H1 (cell line): ENCODE measurements around the gene ADRA2C. TPM values are rescaled to one million over a fixed set of nuclear protein-coding genes. Genes with fewer than 3 reads are reported as not detected.

Experiments
- CTCF ChIA-PET: fragments of 300-600 bp; sonication (Branson Sonifier 250); formaldehyde crosslinking; loops from one replicate; lab custom pipeline; 2021; ENCODE audit not compliant: partially characterized antibody; lab: Charles Lee
- POLR2A ChIA-PET: fragments of 300-600 bp; sonication (Branson Sonifier 250); formaldehyde crosslinking; loops from one replicate; lab custom pipeline; 2021; ENCODE audit warnings: inconsistent platforms; ENCODE audit not compliant: partially characterized antibody; lab: Charles Lee
- DNase-seq, 2 experiments: peaks; one replicate each; pipeline versions ENCODE4 v3.0.0 to v3.0.0-alpha.2; 2010 to 2022; ENCODE audit warnings: low spot score in 2 of 2, low read depth in 1 of 2, mixed read lengths in 1 of 2
- FAIRE-seq: peaks from 2 replicates; lab custom pipeline; 2011; peaks lifted over from hg19 to GRCh38; lab: Jason Lieb, UNC
- H2AFZ ChIP-seq: 2 replicates; pipeline ENCODE4 v1.8.1; 2012; ENCODE audit warnings: low read length, inconsistent platforms
- H2AK5ac ChIP-seq: 2 replicates; pipeline ENCODE4 v1.6.1; 2013; ENCODE audit warnings: low read depth, low read length
- H2BK120ac ChIP-seq: replicated peaks from 2 replicates; pipeline ENCODE3; 2013; ENCODE audit warnings: low read depth, low read length, inconsistent platforms
- H2BK12ac ChIP-seq: 2 replicates; pipeline ENCODE4 v1.6.1; 2013; ENCODE audit warnings: low read depth, low read length
- H2BK15ac ChIP-seq: 2 replicates; pipeline ENCODE4 v1.6.1; 2013; ENCODE audit warnings: low read length
- H2BK20ac ChIP-seq: 2 replicates; pipeline ENCODE4 v1.6.1; 2013; ENCODE audit warnings: low read length
- H2BK5ac ChIP-seq: 2 replicates; pipeline ENCODE4 v1.6.1; 2013; ENCODE audit warnings: low read depth, low read length
- H3K14ac ChIP-seq: 2 replicates; pipeline ENCODE4 v1.6.1; 2013; ENCODE audit warnings: inconsistent platforms; ENCODE audit not compliant: insufficient read length
- H3K18ac ChIP-seq: 2 replicates; pipeline ENCODE4 v1.6.1; 2013; ENCODE audit warnings: low read length; ENCODE audit errors: extremely low read depth
- H3K23ac ChIP-seq: 2 replicates; pipeline ENCODE4 v1.6.1; 2013; ENCODE audit warnings: inconsistent platforms; ENCODE audit not compliant: insufficient read length
- H3K23me2 ChIP-seq: 2 replicates; pipeline ENCODE4 v1.6.1; 2013; ENCODE audit warnings: low read depth, low read length
- H3K27ac ChIP-seq: 2 replicates; pipeline ENCODE4 v1.6.1; 2011; ENCODE audit warnings: low read depth, low read length, inconsistent platforms
- H3K27me3 ChIP-seq, 4 experiments: replicated peaks in 1 of 4; 1 replicate in 1 of 4; 2 replicates in 3 of 4; pipeline versions ENCODE4 v1.6.1 to v1.8.1; 2011 to 2013; ENCODE audit warnings: low read length in 3 of 4, mild to moderate bottlenecking in 3 of 4, inconsistent platforms in 2 of 4, mixed read lengths in 2 of 4, moderate library complexity in 1 of 4; ENCODE audit not compliant: control insufficient read depth in 3 of 4, insufficient read depth in 3 of 4; ENCODE audit errors: extremely low read depth in 1 of 4
- H3K36me3 ChIP-seq, 4 experiments: 2 replicates each; pipeline versions ENCODE4 v1.6.1 to v1.8.1; 2011 to 2013; ENCODE audit warnings: mild to moderate bottlenecking in 4 of 4, low read length in 3 of 4, moderate library complexity in 2 of 4, control low read depth in 1 of 4, inconsistent platforms in 1 of 4; ENCODE audit not compliant: insufficient read depth in 4 of 4, control insufficient read depth in 2 of 4
- H3K4ac ChIP-seq: replicated peaks from 2 replicates; pipeline ENCODE3; 2013; ENCODE audit warnings: low read length, low read depth, mixed read lengths, inconsistent platforms; ENCODE audit not compliant: insufficient read length
- H3K4me1 ChIP-seq, 4 experiments: replicated peaks in 1 of 4; 1 replicate in 1 of 4; 2 replicates in 3 of 4; pipeline versions ENCODE4 v1.6.1 to v1.8.1; 2011 to 2013; ENCODE audit warnings: low read length in 3 of 4, inconsistent platforms in 2 of 4, mixed read lengths in 1 of 4; ENCODE audit not compliant: insufficient read depth in 4 of 4, control insufficient read depth in 3 of 4
- H3K4me2 ChIP-seq, 2 experiments: 2 replicates each; pipeline versions ENCODE4 v1.6.1 to v1.8.1; 2011 to 2013; ENCODE audit warnings: low read depth in 2 of 2, low read length in 2 of 2, control low read depth in 1 of 2, inconsistent platforms in 1 of 2, mild to moderate bottlenecking in 1 of 2; ENCODE audit not compliant: insufficient read depth in 1 of 2
- H3K4me3 ChIP-seq, 4 experiments: fragments of 200-600, 300-600 bp in 1 of 4; sonication (generic), shearing (Covaris generic), sonication (Bioruptor Twin) in 1 of 4; 2 replicates each; pipeline versions ENCODE4 v1.5.1 to v1.8.1; 2011 to 2016; ENCODE audit warnings: low read length in 4 of 4, low read depth in 3 of 4, control low read depth in 2 of 4, inconsistent platforms in 2 of 4, mild to moderate bottlenecking in 2 of 4, mixed read lengths in 1 of 4, moderate library complexity in 1 of 4; ENCODE audit not compliant: insufficient read depth in 2 of 4; ENCODE audit errors: extremely low read depth in 1 of 4
- H3K56ac ChIP-seq: replicated peaks from 2 replicates; pipeline ENCODE3; 2013; ENCODE audit warnings: low read depth, mild to moderate bottlenecking, mixed read lengths, low read length, inconsistent platforms; ENCODE audit not compliant: insufficient read length
- H3K79me1 ChIP-seq: 2 replicates; pipeline ENCODE4 v1.6.1; 2013; ENCODE audit warnings: low read depth, low read length, control low read depth
- H3K79me2 ChIP-seq, 2 experiments: 2 replicates each; pipeline versions ENCODE4 v1.6.1 to v1.8.1; 2012 to 2013; ENCODE audit warnings: low read length in 2 of 2, mild to moderate bottlenecking in 2 of 2, inconsistent platforms in 1 of 2; ENCODE audit not compliant: insufficient read depth in 2 of 2, control insufficient read depth in 1 of 2
- H3K9ac ChIP-seq, 4 experiments: replicated peaks in 1 of 4; 1 replicate in 1 of 4; 2 replicates in 3 of 4; pipeline versions ENCODE4 v1.6.1 to v1.8.1; 2011 to 2013; ENCODE audit warnings: low read depth in 3 of 4, low read length in 3 of 4, control low read depth in 2 of 4, mild to moderate bottlenecking in 2 of 4, moderate library complexity in 2 of 4, inconsistent platforms in 1 of 4; ENCODE audit errors: extremely low read depth in 1 of 4
- H3K9me3 ChIP-seq, 2 experiments: 2 replicates each; pipeline versions ENCODE4 v1.6.1 to v1.8.1; 2012 to 2013; ENCODE audit warnings: mild to moderate bottlenecking in 2 of 2, moderate library complexity in 2 of 2, control low read depth in 1 of 2, inconsistent platforms in 1 of 2, low read depth in 1 of 2, low read length in 1 of 2, mixed read lengths in 1 of 2; ENCODE audit not compliant: insufficient read depth in 2 of 2
- H4K20me1 ChIP-seq, 2 experiments: replicated peaks in 1 of 2; 2 replicates each; pipeline versions ENCODE3 to v1.8.1; 2011 to 2013; ENCODE audit warnings: inconsistent platforms in 2 of 2, low read length in 2 of 2, mild to moderate bottlenecking in 1 of 2; ENCODE audit not compliant: insufficient read depth in 2 of 2, control insufficient read depth in 1 of 2
- H4K5ac ChIP-seq: 2 replicates; pipeline ENCODE4 v1.6.1; 2013; ENCODE audit warnings: low read length, low read depth, mixed read lengths, inconsistent platforms; ENCODE audit not compliant: insufficient read length
- H4K8ac ChIP-seq: 2 replicates; pipeline ENCODE4 v1.8.0; 2013; ENCODE audit warnings: mild to moderate bottlenecking, moderate library complexity, low read length, inconsistent platforms; ENCODE audit not compliant: insufficient read depth; ENCODE audit errors: extremely low read depth
- H4K91ac ChIP-seq: replicated peaks from 2 replicates; pipeline ENCODE3; 2013; ENCODE audit warnings: low read length, mixed read lengths, inconsistent platforms; ENCODE audit not compliant: insufficient read length
- BACH1 ChIP-seq: IDR thresholded peaks from 2 replicates; pipeline ENCODE4 v1.6.1; 2012; ENCODE audit warnings: low read length, improper control_type of control experiment
- BRCA1 ChIP-seq: IDR thresholded peaks from 2 replicates; pipeline ENCODE4 v1.6.1; 2012; ENCODE audit warnings: low read depth, low read length, improper control_type of control experiment
- FOSL1 ChIP-seq: IDR thresholded peaks from 2 replicates; pipeline ENCODE4 v1.6.1; 2011; ENCODE audit warnings: mild to moderate bottlenecking, low read depth, low read length, moderate library complexity; ENCODE audit not compliant: insufficient read depth
- JUND ChIP-seq: IDR thresholded peaks from 2 replicates; pipeline ENCODE4 v1.6.1; 2011; ENCODE audit warnings: mild to moderate bottlenecking, improper control_type of control experiment, low read length
- NANOG ChIP-seq: IDR thresholded peaks from 2 replicates; pipeline ENCODE4 v1.6.1; 2011; ENCODE audit warnings: low read length, low read depth, mild to moderate bottlenecking, inconsistent platforms; ENCODE audit not compliant: insufficient read depth, poor library complexity, severe bottlenecking
- NRF1 ChIP-seq: IDR thresholded peaks from 2 replicates; pipeline ENCODE4 v1.6.1; 2011; ENCODE audit warnings: mild to moderate bottlenecking, low read depth, low read length, improper control_type of control experiment
- POLR2AphosphoS5 ChIP-seq: IDR thresholded peaks from 2 replicates; pipeline ENCODE4 v1.6.1; 2011; ENCODE audit warnings: low read depth, low read length
- RFX5 ChIP-seq: IDR thresholded peaks from 2 replicates; pipeline ENCODE4 v1.6.1; 2011; ENCODE audit warnings: low read depth, low read length, improper control_type of control experiment, borderline replicate concordance
- SIRT6 ChIP-seq: IDR thresholded peaks from one replicate; pipeline ENCODE4 v1.7.1; 2012; ENCODE audit warnings: low read length, inconsistent platforms
- SP1 ChIP-seq: IDR thresholded peaks from 2 replicates; pipeline ENCODE4 v1.6.1; 2011; ENCODE audit warnings: low read depth, low read length
- TAF1 ChIP-seq: IDR thresholded peaks from 2 replicates; pipeline ENCODE4 v1.6.1; 2011; ENCODE audit warnings: mild to moderate bottlenecking, low read depth, low read length
- TBP ChIP-seq: IDR thresholded peaks from 2 replicates; pipeline ENCODE4 v1.6.1; 2011; ENCODE audit warnings: low read depth, low read length, improper control_type of control experiment
- WGBS, 2 experiments: shearing (Covaris generic) in 1 of 2; methylation state at CpG; one replicate each; pipeline versions ENCODE4 v1.1.6 to v1.1.7; 2013 to 2015; ENCODE audit warnings: low lambda C conversion rate in 2 of 2, mixed read lengths in 2 of 2, inconsistent platforms in 1 of 2, low coverage in 1 of 2, missing lambda C conversion rate in 1 of 2; ENCODE audit not compliant: insufficient replicate concordance in 2 of 2, insufficient coverage in 1 of 2, insufficient read length in 1 of 2; ENCODE audit errors: extremely low coverage in 1 of 2, missing lambda C conversion rate in 1 of 2; 5-methylcytosine and 5-hydroxymethylcytosine counted together
- polyA plus RNA-seq, 7 experiments: library from polyadenylated mRNA; depleted of rRNA in 3 of 7; stranded (reverse) in 5 of 7; unstranded in 2 of 7; fragments of >200 nt in 5 of 7; fragments of 200-250 nt in 2 of 7; gene quantifications; 1 replicate in 5 of 7; 2 replicates in 1 of 7; 4 replicates in 1 of 7; pipeline versions ENCODE4 v1.2.1 to v1.2.3, GENCODE V29; 2011 to 2013; ENCODE audit warnings: missing spikeins in 2 of 7, mixed read lengths in 2 of 7
- total RNA-seq: library from RNA; stranded (reverse); fragmentation: NEBNext Ultra II Directional; extraction: Animal tissue kit (Norgen Biotek cat#: 25700); gene quantifications from 2 replicates; pipeline ENCODE4 v1.2.1, GENCODE V29; 2021
- TF ChIP-seq, protein P1 (sequence below), 3 experiments: IDR thresholded peaks; 1 replicate in 2 of 3; 2 replicates in 1 of 3; pipeline versions ENCODE4 v1.5.1 to v1.6.1; 2011; ENCODE audit warnings: low read length in 3 of 3, mild to moderate bottlenecking in 3 of 3, inconsistent platforms in 2 of 3, low read depth in 1 of 3, moderate library complexity in 1 of 3; ENCODE audit not compliant: insufficient read depth in 1 of 3; ENCODE audit errors: control extremely low read depth in 1 of 3

Gene ADRA2C
- total and polyA plus RNA-seq, 2 of the 8 experiments (the other 6 are each of a cell fraction or from before 2014, with no cell fraction given): 14.6 to 14.8 TPM

GRCh38 chr4:3777669-3778068 is 11.5 kb downstream of the ADRA2C start:
- Histone ChIP-seq H3K14ac (no peak overlapping the region), H2BK20ac (no peak overlapping the region), H2BK120ac (no peak overlapping the region), H4K91ac (no peak overlapping the region), H3K79me1 (no peaks in the 10 kb centered on the region; the same call in 1 of the 2 replicates), H3K27ac (no peak overlapping the region), H3K4me2 (no peak overlapping the region), H3K4me3 (no peak overlapping the region), H2AK5ac (no peak overlapping the region), H3K79me2 (no peaks in the 10 kb centered on the region), H3K56ac (no peak overlapping the region), H2BK5ac (no peak overlapping the region), H3K4ac (no peak overlapping the region), H3K23ac (no peak overlapping the region), H4K8ac (no peak overlapping the region; the same call in 1 of the 2 replicates), H2AFZ (no peak overlapping the region), H2BK15ac (no peak overlapping the region), H3K4me1 (peaks cover 0 to 7% (median 5%) of the 10 kb centered on the region in 4 experiments; a peak in 5 of 7 replicates), H3K9me3 (peaks cover 0 to 6% of the 10 kb centered on the region in 2 experiments; a peak in 1 of 4 replicates), H3K9ac (no peak overlapping the region), H2BK12ac (no peak overlapping the region), H3K23me2 (peaks cover 5% of the 10 kb centered on the region; the same call in 1 of the 2 replicates), H3K36me3 (no peaks in the 10 kb centered on the region; a peak in 2 of 8 replicates), H4K20me1 (peaks cover 0 to 2% of the 10 kb centered on the region in 2 experiments), H3K18ac (no peak overlapping the region), H3K27me3 (no peaks in the 10 kb centered on the region; a peak in 1 of 7 replicates), H4K5ac (no peak overlapping the region)
- FAIRE-seq (no peak), DNase-seq (no peak)
- CTCF ChIA-PET: interaction anchor here (1.4 to 3.8 kb wide), 2 partner anchors 9 to 40 kb away, joined by 4 to 23 read pairs; no protein-coding TSS in a partner anchor
- WGBS, 2 experiments: 92% methylated on average over 13 of the region's 13 CpGs; no CpG with 5 or more reads in 1 of the 2 experiments
- POLR2A ChIA-PET: no interaction called here
- TF ChIP-seq BACH1: no peak
- TF ChIP-seq, protein P1, sequence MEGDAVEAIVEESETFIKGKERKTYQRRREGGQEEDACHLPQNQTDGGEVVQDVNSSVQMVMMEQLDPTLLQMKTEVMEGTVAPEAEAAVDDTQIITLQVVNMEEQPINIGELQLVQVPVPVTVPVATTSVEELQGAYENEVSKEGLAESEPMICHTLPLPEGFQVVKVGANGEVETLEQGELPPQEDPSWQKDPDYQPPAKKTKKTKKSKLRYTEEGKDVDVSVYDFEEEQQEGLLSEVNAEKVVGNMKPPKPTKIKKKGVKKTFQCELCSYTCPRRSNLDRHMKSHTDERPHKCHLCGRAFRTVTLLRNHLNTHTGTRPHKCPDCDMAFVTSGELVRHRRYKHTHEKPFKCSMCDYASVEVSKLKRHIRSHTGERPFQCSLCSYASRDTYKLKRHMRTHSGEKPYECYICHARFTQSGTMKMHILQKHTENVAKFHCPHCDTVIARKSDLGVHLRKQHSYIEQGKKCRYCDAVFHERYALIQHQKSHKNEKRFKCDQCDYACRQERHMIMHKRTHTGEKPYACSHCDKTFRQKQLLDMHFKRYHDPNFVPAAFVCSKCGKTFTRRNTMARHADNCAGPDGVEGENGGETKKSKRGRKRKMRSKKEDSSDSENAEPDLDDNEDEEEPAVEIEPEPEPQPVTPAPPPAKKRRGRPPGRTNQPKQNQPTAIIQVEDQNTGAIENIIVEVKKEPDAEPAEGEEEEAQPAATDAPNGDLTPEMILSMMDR (IDR thresholded peaks at IDR 0.05; ENCODE audit: control extremely low read depth in 1 of 3, insufficient read depth in 1 of 3, low read depth in 1 of 3, low read length in 3 of 3): no peak
- TF ChIP-seq NRF1: no peak
- no peak for TF ChIP-seq POLR2AphosphoS5
- no peak for TF ChIP-seq FOSL1
- no peak for TF ChIP-seq RFX5
- TF ChIP-seq TAF1: no peak
- TF ChIP-seq NANOG: no peak
- TF ChIP-seq JUND: no peak
- TF ChIP-seq BRCA1: no peak
- no peak for TF ChIP-seq SP1
- no peak for TF ChIP-seq TBP
- TF ChIP-seq SIRT6: no peak
